SK-N-MC (cell line): Measurements from ENCODE around the gene KCNF1.

Source experiments
- EZH2 ChIP-seq: fragments of 200-600 bp; sonication (generic); IDR thresholded peaks from one replicate; pipeline ENCODE4 v1.6.1; 2017; ENCODE audit warnings: antibody characterized with exemption
- POLR2AphosphoS5 ChIP-seq: IDR thresholded peaks from 2 replicates; pipeline ENCODE4 v1.6.1; 2012; ENCODE audit warnings: mild to moderate bottlenecking, low read depth, low read length, borderline replicate concordance

- TF ChIP-seq EZH2 (no peak), POLR2AphosphoS5 (no peak)
These were observed 22.0 kb downstream of the KCNF1 start for GRCh38 chr2:10933700-10934225.
